WTC11 (cell line): ENCODE data around the gene SCN9A.

Experiments used
- ATF1 ChIP-seq: sonication (generic); formaldehyde crosslinking; IDR thresholded peaks from 2 replicates; pipeline ENCODE4 v1.8.1; 2023; ENCODE audit warnings: mild to moderate bottlenecking, moderate library complexity, missing genetic modification reagents
- FOXJ3 ChIP-seq: sonication (generic); formaldehyde crosslinking; IDR thresholded peaks from 2 replicates; pipeline ENCODE4 v1.9.0; 2021; ENCODE audit warnings: missing genetic modification reagents, mild to moderate bottlenecking, borderline replicate concordance
- IRF2 ChIP-seq: sonication (generic); formaldehyde crosslinking; IDR thresholded peaks from 2 replicates; pipeline ENCODE4 v1.8.0; 2022; ENCODE audit warnings: low read depth, missing genetic modification reagents, borderline replicate concordance
- JAZF1 ChIP-seq: fragments of 250-450 bp; sonication (Bioruptor Pico); IDR thresholded peaks from 2 replicates; pipeline ENCODE4 v1.9.0; 2021; ENCODE audit warnings: moderate library complexity, mild to moderate bottlenecking, inconsistent platforms
- NR1H2 ChIP-seq: sonication (generic); formaldehyde crosslinking; IDR thresholded peaks from 2 replicates; pipeline ENCODE4 v1.9.0; 2021; ENCODE audit warnings: mild to moderate bottlenecking, moderate library complexity, missing genetic modification reagents
- OVOL2 ChIP-seq: fragments of 250-450 bp; sonication (Bioruptor Pico); IDR thresholded peaks from 2 replicates; pipeline ENCODE4 v1.9.0; 2021; ENCODE audit warnings: mild to moderate bottlenecking, borderline replicate concordance
- TCF7 ChIP-seq: sonication (generic); formaldehyde crosslinking; IDR thresholded peaks from 2 replicates; pipeline ENCODE4 v1.8.0; 2022; ENCODE audit warnings: mild to moderate bottlenecking, low read depth, missing genetic modification reagents, moderate library complexity
- ZNF121 ChIP-seq: sonication (generic); formaldehyde crosslinking; IDR thresholded peaks from 2 replicates; pipeline ENCODE4 v1.8.0; 2023; ENCODE audit warnings: missing genetic modification reagents
- TF ChIP-seq, protein P1 (sequence below): fragments of 200-600 bp; IDR thresholded peaks from 2 replicates; pipeline ENCODE4 v1.8.0; 2022; ENCODE audit warnings: antibody characterized with exemption
- TF ChIP-seq, protein P2 (sequence below): sonication (generic); formaldehyde crosslinking; IDR thresholded peaks from 2 replicates; pipeline ENCODE4 v1.8.1; 2022; ENCODE audit warnings: low read depth, mild to moderate bottlenecking, moderate library complexity, missing genetic modification reagents, borderline replicate concordance
- TF ChIP-seq, protein P3 (sequence below): sonication (generic); formaldehyde crosslinking; IDR thresholded peaks from 2 replicates; pipeline ENCODE4 v1.8.0; 2022; ENCODE audit warnings: missing genetic modification reagents

DNA sequence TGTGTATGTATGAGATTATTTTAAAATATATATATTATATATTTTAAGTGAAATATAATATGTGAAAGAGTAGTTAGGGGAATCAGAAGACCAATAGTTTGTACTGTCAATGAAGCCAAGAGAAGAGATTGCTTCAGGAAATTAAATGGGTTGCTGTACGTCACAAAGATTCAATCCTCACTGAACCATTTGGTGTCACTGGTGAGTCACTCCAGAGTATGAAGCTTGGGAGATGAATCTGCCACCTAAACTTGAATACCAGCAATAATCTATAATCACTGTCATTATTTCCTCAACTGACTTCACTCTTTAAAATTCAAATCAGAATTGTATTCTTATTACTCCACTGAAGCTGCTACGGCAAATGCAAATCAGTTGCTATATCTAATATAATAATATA, 41.9 kb upstream of the SCN9A start:
- TF ChIP-seq, protein P1, sequence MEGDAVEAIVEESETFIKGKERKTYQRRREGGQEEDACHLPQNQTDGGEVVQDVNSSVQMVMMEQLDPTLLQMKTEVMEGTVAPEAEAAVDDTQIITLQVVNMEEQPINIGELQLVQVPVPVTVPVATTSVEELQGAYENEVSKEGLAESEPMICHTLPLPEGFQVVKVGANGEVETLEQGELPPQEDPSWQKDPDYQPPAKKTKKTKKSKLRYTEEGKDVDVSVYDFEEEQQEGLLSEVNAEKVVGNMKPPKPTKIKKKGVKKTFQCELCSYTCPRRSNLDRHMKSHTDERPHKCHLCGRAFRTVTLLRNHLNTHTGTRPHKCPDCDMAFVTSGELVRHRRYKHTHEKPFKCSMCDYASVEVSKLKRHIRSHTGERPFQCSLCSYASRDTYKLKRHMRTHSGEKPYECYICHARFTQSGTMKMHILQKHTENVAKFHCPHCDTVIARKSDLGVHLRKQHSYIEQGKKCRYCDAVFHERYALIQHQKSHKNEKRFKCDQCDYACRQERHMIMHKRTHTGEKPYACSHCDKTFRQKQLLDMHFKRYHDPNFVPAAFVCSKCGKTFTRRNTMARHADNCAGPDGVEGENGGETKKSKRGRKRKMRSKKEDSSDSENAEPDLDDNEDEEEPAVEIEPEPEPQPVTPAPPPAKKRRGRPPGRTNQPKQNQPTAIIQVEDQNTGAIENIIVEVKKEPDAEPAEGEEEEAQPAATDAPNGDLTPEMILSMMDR = no peak
- TF ChIP-seq TCF7 (no peak), FOXJ3 (CRISPR knock-in tag) (no peak), OVOL2 (CRISPR knock-in tag) (no peak), JAZF1 (CRISPR knock-in tag) (no peak), IRF2 (no peak), ATF1 (CRISPR knock-in tag) (no peak), NR1H2 (no peak), ZNF121 (no peak)
- TF ChIP-seq, protein P2, sequence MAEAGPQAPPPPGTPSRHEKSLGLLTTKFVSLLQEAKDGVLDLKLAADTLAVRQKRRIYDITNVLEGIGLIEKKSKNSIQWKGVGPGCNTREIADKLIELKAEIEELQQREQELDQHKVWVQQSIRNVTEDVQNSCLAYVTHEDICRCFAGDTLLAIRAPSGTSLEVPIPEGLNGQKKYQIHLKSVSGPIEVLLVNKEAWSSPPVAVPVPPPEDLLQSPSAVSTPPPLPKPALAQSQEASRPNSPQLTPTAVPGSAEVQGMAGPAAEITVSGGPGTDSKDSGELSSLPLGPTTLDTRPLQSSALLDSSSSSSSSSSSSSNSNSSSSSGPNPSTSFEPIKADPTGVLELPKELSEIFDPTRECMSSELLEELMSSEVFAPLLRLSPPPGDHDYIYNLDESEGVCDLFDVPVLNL (CRISPR knock-in tag) = no peak
- TF ChIP-seq, protein P3, sequence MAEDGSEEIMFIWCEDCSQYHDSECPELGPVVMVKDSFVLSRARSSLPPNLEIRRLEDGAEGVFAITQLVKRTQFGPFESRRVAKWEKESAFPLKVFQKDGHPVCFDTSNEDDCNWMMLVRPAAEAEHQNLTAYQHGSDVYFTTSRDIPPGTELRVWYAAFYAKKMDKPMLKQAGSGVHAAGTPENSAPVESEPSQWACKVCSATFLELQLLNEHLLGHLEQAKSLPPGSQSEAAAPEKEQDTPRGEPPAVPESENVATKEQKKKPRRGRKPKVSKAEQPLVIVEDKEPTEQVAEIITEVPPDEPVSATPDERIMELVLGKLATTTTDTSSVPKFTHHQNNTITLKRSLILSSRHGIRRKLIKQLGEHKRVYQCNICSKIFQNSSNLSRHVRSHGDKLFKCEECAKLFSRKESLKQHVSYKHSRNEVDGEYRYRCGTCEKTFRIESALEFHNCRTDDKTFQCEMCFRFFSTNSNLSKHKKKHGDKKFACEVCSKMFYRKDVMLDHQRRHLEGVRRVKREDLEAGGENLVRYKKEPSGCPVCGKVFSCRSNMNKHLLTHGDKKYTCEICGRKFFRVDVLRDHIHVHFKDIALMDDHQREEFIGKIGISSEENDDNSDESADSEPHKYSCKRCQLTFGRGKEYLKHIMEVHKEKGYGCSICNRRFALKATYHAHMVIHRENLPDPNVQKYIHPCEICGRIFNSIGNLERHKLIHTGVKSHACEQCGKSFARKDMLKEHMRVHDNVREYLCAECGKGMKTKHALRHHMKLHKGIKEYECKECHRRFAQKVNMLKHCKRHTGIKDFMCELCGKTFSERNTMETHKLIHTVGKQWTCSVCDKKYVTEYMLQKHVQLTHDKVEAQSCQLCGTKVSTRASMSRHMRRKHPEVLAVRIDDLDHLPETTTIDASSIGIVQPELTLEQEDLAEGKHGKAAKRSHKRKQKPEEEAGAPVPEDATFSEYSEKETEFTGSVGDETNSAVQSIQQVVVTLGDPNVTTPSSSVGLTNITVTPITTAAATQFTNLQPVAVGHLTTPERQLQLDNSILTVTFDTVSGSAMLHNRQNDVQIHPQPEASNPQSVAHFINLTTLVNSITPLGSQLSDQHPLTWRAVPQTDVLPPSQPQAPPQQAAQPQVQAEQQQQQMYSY (CRISPR knock-in tag) = no peak
